ENCODE data around the gene RNU6-9. TPM values are rescaled to one million over a fixed set of nuclear protein-coding genes. Genes with fewer than 3 reads are reported as not detected.

RNU6-9 gene
- total RNA-seq, 1 donor from 2014 or later, result not detected

- peak in 1 of 2 donors; percentile 37 for DNase-seq (ENCODE audit: low read depth in 2 of 2)
Measured at GRCh38 chr19:861756-862580, 31.3 kb upstream of the RNU6-9 start.

- DNase-seq (ENCODE audit: low read depth in 2 of 2), result peak; percentile 20 to 62
Measured at GRCh38 chr19:862581-863314, 30.5 kb upstream of the RNU6-9 start.

GRCh38 chr19:863315-863620 is 30.0 kb upstream of the RNU6-9 start:
- no peak for DNase-seq (ENCODE audit: low read depth in 2 of 2)

GRCh38 chr19:866769-867300 is 26.4 kb upstream of the RNU6-9 start:
- no peak for DNase-seq (ENCODE audit: low read depth in 2 of 2)

GRCh38 chr19:867301-867793 is 25.9 kb upstream of the RNU6-9 start:
- DNase-seq (ENCODE audit: low read depth in 2 of 2), result no peak

GRCh38 chr19:867855-868457 is 25.3 kb upstream of the RNU6-9 start:
- no peak for DNase-seq (ENCODE audit: low read depth in 2 of 2)

- no peak for DNase-seq (ENCODE audit: low read depth in 2 of 2)
Measured at GRCh38 chr19:868458-869244, 24.6 kb upstream of the RNU6-9 start.

GRCh38 chr19:869245-870177 is 23.8 kb upstream of the RNU6-9 start:
- DNase-seq (ENCODE audit: low read depth in 2 of 2), result peak; percentile 67 to 91

- no peak for DNase-seq (ENCODE audit: low read depth in 2 of 2)
Measured at GRCh38 chr19:870314-870713, 23.0 kb upstream of the RNU6-9 start.

- no peak for DNase-seq (ENCODE audit: low read depth in 2 of 2)
Measured at GRCh38 chr19:870963-871401, 22.3 kb upstream of the RNU6-9 start.

- no peak for DNase-seq (ENCODE audit: low read depth in 2 of 2)
Measured at GRCh38 chr19:871446-872265, 21.6 kb upstream of the RNU6-9 start.

- DNase-seq (ENCODE audit: low read depth in 2 of 2), result peak in 1 of 2 donors; percentile 37
Measured at GRCh38 chr19:872266-872951, 20.9 kb upstream of the RNU6-9 start.

- peak in 1 of 2 donors; percentile 41 for DNase-seq (ENCODE audit: low read depth in 2 of 2)
Measured at GRCh38 chr19:873084-873483, 20.2 kb upstream of the RNU6-9 start.

GRCh38 chr19:873561-874041 is 19.7 kb upstream of the RNU6-9 start:
- no peak for DNase-seq (ENCODE audit: low read depth in 2 of 2)

GRCh38 chr19:875265-875879 is 17.9 kb upstream of the RNU6-9 start:
- no peak for DNase-seq (ENCODE audit: low read depth in 2 of 2)

- no peak for DNase-seq (ENCODE audit: low read depth in 2 of 2)
Measured at GRCh38 chr19:876089-876488, 17.2 kb upstream of the RNU6-9 start.

GRCh38 chr19:876780-877314 is 16.4 kb upstream of the RNU6-9 start:
- DNase-seq (ENCODE audit: low read depth in 2 of 2), result no peak
